GM19468 (cell line): ENCODE data around the gene NUAK2.
"Not testable (repeated sequence)": the region's sequence is repeated elsewhere in the genome, so short reads cannot be mapped to it uniquely, and the experiment has no call there.

Source experiments
- ATAC-seq: cut with Tn5 transposase; IDR thresholded peaks from one replicate; pipeline ENCODE4 v1.9.1; 2021; ENCODE audit warnings: mild to moderate bottlenecking, moderate library complexity, moderate number of reproducible peaks; ENCODE audit not compliant: unreplicated experiment; ENCODE audit errors: extremely low read depth

NUAK2 gene

GRCh38 chr1:205301205-205301821 lies 20.2 kb downstream of the NUAK2 start:
- no peak for ATAC-seq

DNA sequence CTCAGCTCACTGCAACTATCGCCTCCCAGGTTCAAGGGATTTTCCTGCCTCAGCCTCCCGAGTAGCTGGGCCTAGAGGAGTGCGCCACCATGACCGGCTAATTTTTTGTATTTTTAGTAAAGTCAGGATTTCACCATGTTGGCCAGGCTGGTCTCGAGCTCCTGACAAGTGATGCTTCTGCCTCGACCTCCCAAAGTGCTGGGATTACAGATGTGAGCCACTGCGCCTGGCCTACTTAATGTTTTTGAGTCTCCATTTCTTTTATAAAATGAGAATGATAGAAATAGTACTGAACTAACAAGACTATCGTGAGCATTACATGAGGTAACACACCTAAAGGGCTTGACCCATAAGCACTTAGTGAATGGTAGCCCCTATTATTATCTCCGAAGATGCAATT lies 21.4 kb downstream of the NUAK2 start:
- ATAC-seq = no peak

DNA sequence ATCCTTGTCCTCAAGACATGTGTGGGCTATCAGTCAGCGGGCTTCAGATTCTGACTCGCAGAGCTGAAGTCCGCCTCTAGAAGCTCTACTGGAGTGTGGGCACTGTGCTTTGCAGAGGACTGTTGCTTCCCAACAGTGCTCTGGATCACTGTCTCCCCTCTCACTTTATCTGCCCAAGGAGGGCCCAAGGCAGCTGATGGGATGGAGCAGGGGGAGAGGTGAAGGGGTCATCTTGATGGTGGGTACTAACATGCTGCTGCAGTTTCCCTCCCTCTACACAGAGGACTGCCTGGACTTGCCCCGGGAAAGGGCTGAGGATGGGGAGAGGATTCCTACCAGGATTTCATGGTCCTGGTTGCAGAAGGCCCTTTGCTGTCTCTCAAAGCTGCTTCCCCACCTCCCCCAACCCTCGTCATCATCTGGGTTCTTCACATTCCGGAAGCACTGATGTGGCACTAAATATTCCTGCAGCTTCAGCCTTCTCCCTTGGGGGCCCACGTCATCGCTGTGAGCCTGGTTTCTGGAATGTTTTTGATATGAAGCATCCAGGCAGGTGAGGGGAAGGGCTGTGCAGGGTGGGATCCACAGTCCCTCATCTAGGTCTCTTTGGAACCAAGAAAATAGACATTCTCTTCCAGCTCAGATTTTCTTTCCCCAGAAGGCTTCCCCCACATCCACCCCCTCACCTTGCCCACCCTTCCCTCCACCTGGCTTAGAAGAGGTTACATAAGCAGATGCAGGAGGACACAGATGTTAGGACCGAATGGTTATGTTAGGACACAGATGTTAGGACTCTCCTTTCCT lies 23.2 kb downstream of the NUAK2 start:
- no peak for ATAC-seq

DNA sequence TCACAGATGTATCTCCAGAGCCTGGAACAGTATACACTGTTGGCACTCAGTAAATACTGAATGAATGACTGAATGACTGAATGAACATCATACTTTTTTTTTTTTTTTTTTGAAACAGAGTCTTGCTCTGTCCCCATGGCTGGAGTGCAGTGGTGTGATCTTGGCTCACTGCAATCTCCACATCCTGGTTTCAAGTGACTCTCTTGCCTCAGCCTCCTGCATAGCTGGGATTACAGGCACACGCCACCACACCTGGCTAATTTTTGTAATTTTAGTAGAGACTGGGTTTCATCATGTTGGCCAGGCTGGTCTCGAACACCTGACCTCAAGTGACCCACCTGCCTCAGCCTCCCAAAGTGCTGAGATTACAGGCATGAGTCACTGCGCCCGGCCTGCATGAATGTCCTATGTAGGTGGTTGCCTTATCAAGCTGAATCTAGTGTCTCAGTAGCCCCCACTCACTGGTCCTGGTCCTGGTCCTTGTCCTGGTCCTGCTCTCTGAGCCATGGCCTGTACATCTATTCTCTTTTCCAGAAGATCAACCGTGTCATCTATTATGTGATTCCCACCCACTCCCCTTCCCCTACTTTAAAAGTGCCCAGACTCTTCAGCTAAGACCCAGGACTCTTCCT lies 23.9 kb downstream of the NUAK2 start:
- not testable (repeated sequence) for ATAC-seq

GRCh38 chr1:205296154-205296553 lies 25.4 kb downstream of the NUAK2 start:
- no peak for ATAC-seq

DNA sequence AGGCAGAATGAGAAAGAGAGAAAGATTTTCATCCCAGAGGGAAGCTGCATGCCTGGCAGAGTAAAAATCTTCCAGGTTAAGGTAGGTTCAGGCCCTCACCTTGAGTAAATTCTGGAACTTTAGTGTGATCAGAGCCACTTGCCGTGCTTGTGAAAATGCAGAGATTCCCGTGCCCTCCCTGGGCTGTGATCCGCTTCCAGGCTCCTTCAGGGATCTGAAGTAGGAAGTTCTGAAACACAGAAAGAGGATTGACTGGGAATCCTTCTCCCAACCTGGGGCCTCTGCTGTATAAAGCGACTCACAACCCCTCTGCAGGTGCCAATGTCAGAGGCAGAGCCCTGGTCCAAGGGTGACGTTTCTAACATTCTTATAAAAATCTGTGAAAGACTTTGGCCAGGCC lies 26.6 kb downstream of the NUAK2 start:
- ATAC-seq = no peak

DNA sequence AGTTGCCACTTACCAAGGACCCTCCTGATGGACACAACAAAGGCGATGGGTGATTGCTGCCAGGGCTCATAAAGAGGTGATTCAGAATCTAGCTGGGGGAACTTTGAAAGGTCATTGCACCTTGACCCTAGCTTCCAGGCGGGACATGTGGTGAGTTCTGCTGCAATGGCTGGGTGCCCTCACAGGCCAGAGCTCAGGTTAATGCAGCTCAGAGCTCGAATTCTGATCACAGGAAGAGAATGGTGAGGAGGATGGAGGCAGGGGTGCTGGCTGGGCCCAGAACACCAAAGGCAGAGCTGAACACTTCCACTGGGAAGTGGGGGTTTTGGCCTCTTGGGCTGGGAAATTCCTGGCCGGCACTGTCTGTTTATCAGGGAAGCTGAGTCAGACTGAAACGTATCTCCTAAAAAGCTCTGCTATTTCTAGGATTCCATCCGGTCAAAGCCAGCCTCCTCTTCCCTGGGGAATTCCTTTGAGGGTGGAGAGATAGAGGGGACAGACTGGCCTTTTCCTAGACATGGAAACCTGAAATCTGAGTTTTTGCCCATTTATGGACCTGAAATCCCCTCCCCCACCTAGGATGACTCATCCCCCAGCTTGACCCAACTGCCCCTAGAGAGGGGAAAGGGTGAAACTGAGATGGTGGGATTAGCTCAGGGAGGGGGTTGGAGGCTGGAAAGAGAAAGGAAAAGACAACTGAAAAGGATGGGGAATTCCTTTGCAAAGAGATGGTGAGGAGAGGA lies 27.2 kb downstream of the NUAK2 start:
- ATAC-seq = no peak

GRCh38 chr1:205293350-205294074 lies 28.0 kb downstream of the NUAK2 start:
- no peak for ATAC-seq

DNA sequence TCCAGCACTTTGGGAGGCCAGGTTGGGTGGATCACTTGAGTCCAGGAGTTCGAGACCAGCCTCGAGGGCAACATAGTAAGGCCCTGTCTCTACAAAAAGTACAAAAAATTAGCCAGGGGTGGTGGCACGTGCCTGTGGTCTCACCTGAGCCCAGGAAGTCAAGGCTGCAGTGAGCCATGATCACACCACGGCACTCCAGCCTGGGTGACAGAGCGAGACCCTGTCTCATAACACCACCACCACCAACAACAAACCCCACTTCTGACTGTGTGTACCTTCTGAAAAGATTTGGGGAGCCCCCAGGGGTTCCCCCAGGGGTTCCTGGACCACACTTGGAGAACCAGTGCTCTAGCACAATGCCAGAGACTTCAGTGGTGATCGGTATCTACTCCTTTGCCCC lies 29.9 kb downstream of the NUAK2 start:
- ATAC-seq = no peak

GRCh38 chr1:205287767-205288559 lies 33.6 kb downstream of the NUAK2 start:
- peak; percentile 73 for ATAC-seq

DNA sequence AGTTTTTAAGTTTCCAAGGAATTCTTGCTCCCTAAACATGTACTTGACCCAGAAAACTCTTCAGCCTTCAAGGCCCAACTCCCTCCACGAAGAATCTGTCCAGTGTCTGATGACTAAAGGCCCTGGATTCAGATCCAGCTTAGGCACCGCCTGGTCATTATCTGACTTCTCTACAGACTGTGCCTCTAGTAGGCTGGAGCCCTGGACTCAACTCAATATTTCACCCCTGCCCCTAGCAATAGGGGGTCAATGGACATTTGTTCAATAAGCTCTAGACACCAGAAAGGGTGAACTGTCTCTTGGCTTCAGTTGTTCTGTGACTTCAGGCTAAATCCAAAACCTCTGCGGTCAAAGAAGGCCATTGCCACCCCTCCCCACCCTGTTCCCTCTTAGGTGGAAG lies 34.5 kb downstream of the NUAK2 start:
- ATAC-seq = no peak

DNA sequence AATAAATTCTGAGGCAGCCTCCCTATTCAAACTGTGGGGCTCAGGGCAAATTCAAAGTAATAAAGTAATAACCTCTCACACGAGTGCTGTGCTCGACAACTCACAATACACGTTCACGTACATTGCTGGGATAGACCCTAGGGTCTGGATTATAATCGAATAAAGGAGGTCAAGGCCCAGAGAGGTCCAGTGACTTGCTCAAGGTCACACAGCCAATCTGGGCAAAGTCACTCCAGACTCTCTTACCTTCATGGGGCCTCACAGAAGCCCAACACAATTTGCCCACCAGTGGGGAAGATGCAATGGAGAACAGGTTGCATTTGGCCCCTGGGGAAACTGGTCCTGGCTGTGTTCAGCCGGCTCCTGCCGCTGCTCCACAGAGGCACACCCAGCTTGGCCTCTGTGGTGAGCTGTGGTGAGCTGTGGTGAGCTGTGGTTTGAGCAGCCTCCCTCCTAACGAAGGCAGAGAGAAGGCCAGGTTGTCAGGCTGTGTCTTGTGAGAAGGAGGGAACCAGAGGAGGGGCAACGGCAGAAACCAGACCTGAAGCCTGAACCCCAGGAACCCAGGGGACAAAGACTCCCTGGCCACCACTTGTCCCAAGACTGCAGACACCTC lies 35.1 kb downstream of the NUAK2 start:
- no peak for ATAC-seq

DNA sequence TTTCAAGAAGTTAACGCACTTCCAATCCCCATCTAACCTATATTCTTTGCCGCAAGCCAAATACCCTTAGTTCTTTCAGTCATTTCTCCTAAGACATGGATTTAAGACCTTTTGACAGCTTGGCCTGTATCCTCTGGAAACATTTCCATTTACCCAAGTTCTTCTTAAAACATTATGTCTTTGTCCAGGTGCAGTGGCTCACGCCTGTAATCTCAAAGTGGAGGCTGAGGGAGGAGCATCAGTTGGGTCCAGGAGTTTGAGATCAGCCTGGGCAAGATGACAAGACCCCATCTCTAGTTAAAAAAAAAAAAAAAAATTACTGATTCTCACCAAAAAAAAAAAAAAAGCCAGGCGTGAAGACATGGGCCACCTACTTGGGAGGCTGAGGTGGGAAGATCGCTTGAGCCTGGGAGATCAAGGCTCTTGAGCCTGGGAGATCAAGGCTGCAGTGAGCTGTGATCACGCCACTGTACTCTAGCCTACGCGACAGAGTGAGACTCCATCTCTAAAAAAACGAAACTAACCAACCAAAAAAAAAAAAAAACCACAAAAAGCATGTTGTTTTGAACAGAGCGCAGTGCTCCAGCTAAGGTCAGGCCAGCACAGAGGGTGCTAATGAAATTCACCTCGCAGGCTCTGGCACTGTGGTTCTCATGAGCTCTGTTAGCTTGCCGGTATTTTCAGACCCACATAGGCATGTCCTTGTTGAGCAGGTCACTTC lies 36.0 kb downstream of the NUAK2 start:
- ATAC-seq = peak; percentile 14

- no peak for ATAC-seq
Measured at GRCh38 chr1:205284420-205285144, 37.0 kb downstream of the NUAK2 start.

GRCh38 chr1:205283270-205284147 lies 38.0 kb downstream of the NUAK2 start:
- ATAC-seq = no peak

GRCh38 chr1:205280666-205281395 lies 40.7 kb downstream of the NUAK2 start:
- ATAC-seq = not testable (repeated sequence)
